OCI-LY1 (cell line): ENCODE measurements around the gene IGSF8.
"Not testable (repeated sequence)": the region's sequence is repeated elsewhere in the genome, so short reads cannot be mapped to it uniquely, and the experiment has no call there.

Source experiments
- H2AFZ ChIP-seq: fragments of 200-600 bp; sonication (generic), shearing (Covaris generic); 2 replicates; pipeline ENCODE4 v1.6.0; 2014; ENCODE audit warnings: antibody characterized with exemption, mild to moderate bottlenecking, low read length
- H3F3A ChIP-seq: fragments of 200-600 bp; sonication (generic), shearing (Covaris generic); 2 replicates; pipeline ENCODE4 v1.6.0; 2014; ENCODE audit warnings: mild to moderate bottlenecking, antibody characterized with exemption, low read length, moderate library complexity; ENCODE audit not compliant: insufficient read depth
- H3K27ac ChIP-seq: fragments of 200-600 bp; sonication (generic); 2 replicates; pipeline ENCODE4 v1.5.1; 2014; ENCODE audit warnings: low read length, mixed run types, mild to moderate bottlenecking, low read depth; ENCODE audit not compliant: poor library complexity, severe bottlenecking
- H3K27me3 ChIP-seq: fragments of 200-600 bp; sonication (generic); 2 replicates; pipeline ENCODE4 v1.6.0; 2014; ENCODE audit warnings: antibody characterized with exemption, mild to moderate bottlenecking, low read length, moderate library complexity; ENCODE audit not compliant: insufficient read depth
- H3K36me3 ChIP-seq: fragments of 200-600 bp; sonication (generic); 2 replicates; pipeline ENCODE4 v1.6.1; 2014; ENCODE audit warnings: mild to moderate bottlenecking, antibody characterized with exemption, low read length, moderate library complexity, mixed read lengths; ENCODE audit not compliant: insufficient read depth
- H3K4me1 ChIP-seq: fragments of 200-600 bp; sonication (generic); 2 replicates; pipeline ENCODE4 v1.5.1; 2014; ENCODE audit warnings: mild to moderate bottlenecking, low read length, moderate library complexity; ENCODE audit not compliant: insufficient read depth, severe bottlenecking
- H3K4me2 ChIP-seq: fragments of 200-600 bp; sonication (generic), shearing (Covaris generic); 2 replicates; pipeline ENCODE4 v1.6.1; 2014; ENCODE audit warnings: low read length
- H3K4me3 ChIP-seq: fragments of 200-600 bp; sonication (generic); 2 replicates; pipeline ENCODE4 v1.5.1; 2014; ENCODE audit warnings: low read length, low read depth, mild to moderate bottlenecking, mixed read lengths; ENCODE audit not compliant: poor library complexity, severe bottlenecking
- H3K79me2 ChIP-seq: fragments of 200-600 bp; shearing (Covaris generic); 2 replicates; pipeline ENCODE4 v1.6.1; 2016; ENCODE audit warnings: mixed run types, low read length, mixed read lengths; ENCODE audit not compliant: insufficient read depth
- H3K9ac ChIP-seq: fragments of 200-600 bp; sonication (generic), shearing (Covaris generic); 2 replicates; pipeline ENCODE4 v1.6.1; 2014; ENCODE audit warnings: mild to moderate bottlenecking, low read length, mixed read lengths
- H3K9me2 ChIP-seq: fragments of 200-600 bp; sonication (generic), shearing (Covaris generic); 2 replicates; pipeline ENCODE4 v1.6.1; 2014; ENCODE audit warnings: low read depth, mild to moderate bottlenecking, low read length, mixed read lengths
- H3K9me3 ChIP-seq: fragments of 200-600 bp; shearing (Covaris generic); 2 replicates; pipeline ENCODE4 v1.6.1; 2014; ENCODE audit warnings: low read length, mixed read lengths
- H4K20me1 ChIP-seq: fragments of 200-600 bp; sonication (generic), shearing (Covaris generic); 2 replicates; pipeline ENCODE4 v1.6.0; 2016; ENCODE audit warnings: mild to moderate bottlenecking, low read length; ENCODE audit not compliant: insufficient read depth
- EZH2 ChIP-seq: fragments of 200-600 bp; sonication (generic), shearing (Covaris generic); IDR thresholded peaks from 2 replicates; pipeline ENCODE4 v1.8.0; 2017; ENCODE audit warnings: borderline replicate concordance, mixed run types, mild to moderate bottlenecking, antibody characterized with exemption, low read length, moderate library complexity, mixed read lengths
- TF ChIP-seq, protein P1 (sequence below): fragments of 200-600 bp; sonication (generic), shearing (Covaris generic); IDR thresholded peaks from 2 replicates; pipeline ENCODE4 v1.5.1; 2017; ENCODE audit warnings: mild to moderate bottlenecking, antibody characterized with exemption, low read length, moderate library complexity, mixed read lengths

The IGSF8 gene

DNA sequence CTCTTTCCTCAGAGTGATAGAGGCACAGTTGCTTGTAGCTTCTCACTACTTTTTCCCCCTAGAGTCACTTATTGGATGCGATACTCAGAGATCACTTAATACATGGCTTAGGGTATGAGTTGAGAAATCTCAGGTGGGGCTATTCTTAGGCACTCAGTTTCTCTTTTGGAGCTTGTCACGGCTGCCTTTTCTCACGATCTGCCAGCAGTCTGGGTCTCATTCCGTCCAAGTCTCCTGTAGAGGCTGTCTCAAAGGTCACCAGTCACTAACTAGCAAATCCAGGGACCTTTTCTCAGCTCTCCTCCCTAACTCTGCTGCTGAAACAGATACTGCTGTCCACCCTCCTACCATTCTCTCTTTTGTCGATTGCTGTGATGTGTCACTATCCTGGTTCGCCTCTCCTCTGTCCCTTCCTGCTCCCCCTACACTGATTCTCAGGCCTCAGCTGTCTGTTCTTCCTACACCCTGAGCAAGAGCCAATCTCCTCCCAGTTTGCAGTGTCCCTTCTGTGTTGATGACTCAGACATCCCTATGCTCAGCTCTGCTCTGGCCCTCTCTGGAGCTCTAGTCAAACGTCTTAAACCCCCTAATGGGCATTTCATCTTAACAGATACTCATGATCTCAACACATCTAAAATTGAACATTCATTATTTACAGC is 29.6 kb upstream of the IGSF8 start:
- H3K79me2 ChIP-seq = no peaks in the 10 kb centered on the region
- no peak overlapping the region for H3K4me2 ChIP-seq
- TF ChIP-seq, protein P1, sequence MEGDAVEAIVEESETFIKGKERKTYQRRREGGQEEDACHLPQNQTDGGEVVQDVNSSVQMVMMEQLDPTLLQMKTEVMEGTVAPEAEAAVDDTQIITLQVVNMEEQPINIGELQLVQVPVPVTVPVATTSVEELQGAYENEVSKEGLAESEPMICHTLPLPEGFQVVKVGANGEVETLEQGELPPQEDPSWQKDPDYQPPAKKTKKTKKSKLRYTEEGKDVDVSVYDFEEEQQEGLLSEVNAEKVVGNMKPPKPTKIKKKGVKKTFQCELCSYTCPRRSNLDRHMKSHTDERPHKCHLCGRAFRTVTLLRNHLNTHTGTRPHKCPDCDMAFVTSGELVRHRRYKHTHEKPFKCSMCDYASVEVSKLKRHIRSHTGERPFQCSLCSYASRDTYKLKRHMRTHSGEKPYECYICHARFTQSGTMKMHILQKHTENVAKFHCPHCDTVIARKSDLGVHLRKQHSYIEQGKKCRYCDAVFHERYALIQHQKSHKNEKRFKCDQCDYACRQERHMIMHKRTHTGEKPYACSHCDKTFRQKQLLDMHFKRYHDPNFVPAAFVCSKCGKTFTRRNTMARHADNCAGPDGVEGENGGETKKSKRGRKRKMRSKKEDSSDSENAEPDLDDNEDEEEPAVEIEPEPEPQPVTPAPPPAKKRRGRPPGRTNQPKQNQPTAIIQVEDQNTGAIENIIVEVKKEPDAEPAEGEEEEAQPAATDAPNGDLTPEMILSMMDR = no peak
- H3K9me3 ChIP-seq = no peaks in the 10 kb centered on the region
- H3K4me3 ChIP-seq = no peak overlapping the region
- H3K4me1 ChIP-seq = no peaks in the 10 kb centered on the region
- no peaks in the 10 kb centered on the region for H3F3A ChIP-seq
- peaks cover 6% of the 10 kb centered on the region; the same call in 1 of the 2 replicates for H3K27me3 ChIP-seq
- H3K27ac ChIP-seq = no peak overlapping the region
- no peak overlapping the region for H2AFZ ChIP-seq
- no peaks in the 10 kb centered on the region for H3K36me3 ChIP-seq
- no peak overlapping the region for H3K9ac ChIP-seq
- no peaks in the 10 kb centered on the region for H3K9me2 ChIP-seq
- no peaks in the 10 kb centered on the region for H4K20me1 ChIP-seq

DNA sequence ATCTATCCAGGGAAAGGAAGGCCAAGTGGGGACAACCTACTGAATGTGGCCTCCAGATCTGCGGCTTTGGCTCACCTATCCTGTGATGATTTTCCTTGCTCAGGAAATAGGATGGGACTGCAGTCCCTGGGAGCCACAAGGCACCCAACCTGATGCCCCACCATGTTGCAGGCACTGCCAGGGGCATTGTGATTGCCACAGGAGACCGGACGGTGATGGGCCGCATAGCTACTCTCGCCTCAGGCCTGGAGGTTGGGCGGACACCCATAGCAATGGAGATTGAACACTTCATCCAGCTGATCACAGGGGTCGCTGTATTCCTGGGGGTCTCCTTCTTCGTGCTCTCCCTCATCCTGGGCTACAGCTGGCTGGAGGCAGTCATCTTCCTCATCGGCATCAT is 29.0 kb upstream of the IGSF8 start:
- Histone ChIP-seq H4K20me1 (no peaks in the 10 kb centered on the region), H3K4me2 (no peak overlapping the region), H3K79me2 (no peaks in the 10 kb centered on the region), H3K9ac (no peak overlapping the region), H3K36me3 (no peaks in the 10 kb centered on the region), H3K9me2 (no peaks in the 10 kb centered on the region), H3K27me3 (peaks cover 6% of the 10 kb centered on the region; the same call in 1 of the 2 replicates), H3K4me3 (no peak overlapping the region), H3K27ac (no peak overlapping the region), H3K4me1 (no peaks in the 10 kb centered on the region), H3F3A (no peaks in the 10 kb centered on the region), H2AFZ (no peak overlapping the region), H3K9me3 (no peaks in the 10 kb centered on the region)
- no peak for TF ChIP-seq EZH2
- TF ChIP-seq, protein P1 = no peak

DNA sequence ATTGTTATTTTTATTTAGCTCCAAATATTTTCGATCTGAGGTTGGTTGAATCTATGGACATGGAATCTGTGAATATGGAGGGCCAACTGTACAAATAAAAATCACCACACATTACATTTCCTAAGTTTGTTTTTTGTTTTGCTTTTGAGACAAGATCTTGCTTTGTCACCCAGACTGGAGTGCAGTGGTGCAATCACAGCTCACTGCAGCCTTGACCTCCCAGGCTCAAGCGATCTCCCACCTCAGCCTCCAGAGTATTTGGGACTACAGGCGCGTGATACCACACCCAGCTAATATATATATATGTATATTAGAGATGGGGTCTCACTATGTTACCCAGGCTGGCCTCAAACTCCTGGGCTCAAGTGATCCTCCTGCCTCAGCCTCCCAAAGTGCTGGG is 27.9 kb upstream of the IGSF8 start:
- not testable (repeated sequence) for H3K4me1 ChIP-seq, H3K9me2 ChIP-seq, H3K4me3 ChIP-seq, H2AFZ ChIP-seq, H3K9ac ChIP-seq, H4K20me1 ChIP-seq, H3K27ac ChIP-seq, H3K79me2 ChIP-seq, H3F3A ChIP-seq, H3K4me2 ChIP-seq, H3K27me3 ChIP-seq, H3K36me3 ChIP-seq, H3K9me3 ChIP-seq

DNA sequence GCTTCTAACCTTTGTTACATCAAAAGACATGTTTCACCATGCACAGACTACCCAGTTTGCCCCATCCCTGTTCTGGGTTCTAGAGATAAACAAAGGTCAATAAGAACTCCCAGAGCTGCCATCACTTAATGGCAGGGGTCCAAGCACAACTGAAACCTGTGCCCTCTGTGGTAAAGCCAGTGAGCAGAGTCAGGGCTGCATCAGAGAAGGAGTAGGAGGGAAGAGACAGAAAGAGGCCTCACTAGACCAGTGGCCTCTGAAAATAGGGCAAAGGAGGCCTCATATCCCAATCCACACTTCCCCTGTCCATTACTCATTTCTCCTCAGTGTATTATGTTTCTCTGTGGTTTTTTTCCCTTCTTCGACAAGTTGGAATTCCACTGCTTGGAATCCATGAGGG is 27.3 kb upstream of the IGSF8 start:
- H2AFZ ChIP-seq = no peak overlapping the region
- no peak overlapping the region for H3K4me3 ChIP-seq
- H3K9me2 ChIP-seq = no peaks in the 10 kb centered on the region
- no peak overlapping the region for H3K9ac ChIP-seq
- H3K36me3 ChIP-seq = no peaks in the 10 kb centered on the region
- H3K27ac ChIP-seq = no peak overlapping the region
- H3K27me3 ChIP-seq = peaks cover 4% of the 10 kb centered on the region; the same call in 1 of the 2 replicates
- H4K20me1 ChIP-seq = no peaks in the 10 kb centered on the region
- H3F3A ChIP-seq = no peaks in the 10 kb centered on the region
- no peaks in the 10 kb centered on the region for H3K4me1 ChIP-seq
- no peak overlapping the region for H3K4me2 ChIP-seq
- H3K79me2 ChIP-seq = no peaks in the 10 kb centered on the region
- no peaks in the 10 kb centered on the region for H3K9me3 ChIP-seq
- no peak for TF ChIP-seq EZH2
- TF ChIP-seq, protein P1 = no peak
